ENCODE data around the gene ABTB1. TPM values are rescaled to one million over a fixed set of nuclear protein-coding genes. Genes with fewer than 3 reads are reported as not detected.
"Not testable (repeated sequence)": the region's sequence is repeated elsewhere in the genome, so short reads cannot be mapped to it uniquely, and the experiment has no call there.

ABTB1 gene
- total RNA-seq, 1 donor from 2014 or later, result 16.0 TPM

GRCh38 chr3:127678611-127679533 lies 6.1 kb downstream of the ABTB1 start:
- TF ChIP-seq CTCF (IDR thresholded peaks at IDR 0.05; ENCODE audit: insufficient read depth, low read length, poor library complexity, severe bottlenecking), result no peak
- H3K4me3 ChIP-seq (ENCODE audit: low read depth, low read length), result no peak overlapping the region
- H3K27me3 ChIP-seq (ENCODE audit: control insufficient read depth, insufficient read depth, low read length), result no peaks in the 10 kb centered on the region
- H3K36me3 ChIP-seq (ENCODE audit: control insufficient read depth, insufficient read depth, low read length), result peaks cover 2% of the 10 kb centered on the region
- no peak for DNase-seq (ENCODE audit: low read depth)

DNA sequence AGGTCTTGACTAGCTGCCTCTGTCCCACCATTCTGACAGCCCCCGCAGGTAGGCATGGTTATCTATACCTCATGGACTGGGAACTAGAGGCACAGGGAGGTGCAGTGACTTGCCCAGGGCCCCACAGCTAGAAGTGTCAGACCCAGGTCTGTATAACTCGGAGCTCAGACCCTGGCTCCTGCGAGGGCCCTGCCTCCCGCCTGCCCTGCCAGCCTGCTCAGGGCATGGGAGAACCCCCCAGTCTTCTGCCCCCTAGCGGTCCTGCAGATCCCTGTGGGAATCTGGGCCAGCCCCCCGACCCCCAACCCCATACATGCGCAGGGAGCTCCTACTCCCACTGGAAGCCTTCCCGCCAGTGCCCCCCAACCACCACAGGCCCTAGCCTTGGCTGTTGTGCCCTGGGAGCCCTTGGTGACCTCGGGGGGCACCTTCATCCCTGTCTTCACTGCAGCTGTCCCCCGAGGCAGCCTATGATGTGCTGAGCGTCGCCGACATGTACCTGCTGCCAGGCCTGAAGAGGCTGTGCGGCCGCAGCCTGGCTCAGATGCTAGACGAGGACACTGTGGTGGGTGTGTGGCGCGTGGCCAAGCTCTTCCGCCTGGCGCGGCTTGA lies 6.9 kb downstream of the ABTB1 start:
- Histone ChIP-seq H3K36me3 (ENCODE audit: control insufficient read depth, insufficient read depth, low read length) (peaks cover 2% of the 10 kb centered on the region), H3K27me3 (ENCODE audit: control insufficient read depth, insufficient read depth, low read length) (no peaks in the 10 kb centered on the region), H3K4me3 (ENCODE audit: low read depth, low read length) (no peak overlapping the region)
- DNase-seq (ENCODE audit: low read depth), result no peak
- no peak for TF ChIP-seq CTCF (IDR thresholded peaks at IDR 0.05; ENCODE audit: insufficient read depth, low read length, poor library complexity, severe bottlenecking)

- DNase-seq (ENCODE audit: low read depth), result no peak
- no peak for TF ChIP-seq CTCF (IDR thresholded peaks at IDR 0.05; ENCODE audit: insufficient read depth, low read length, poor library complexity, severe bottlenecking)
- H3K36me3 ChIP-seq (ENCODE audit: control insufficient read depth, insufficient read depth, low read length), result peaks cover 2% of the 10 kb centered on the region
- no peaks in the 10 kb centered on the region for H3K27me3 ChIP-seq (ENCODE audit: control insufficient read depth, insufficient read depth, low read length)
- no peak overlapping the region for H3K4me3 ChIP-seq (ENCODE audit: low read depth, low read length)
These were observed 7.5 kb downstream of the ABTB1 start for GRCh38 chr3:127680146-127680661.

DNA sequence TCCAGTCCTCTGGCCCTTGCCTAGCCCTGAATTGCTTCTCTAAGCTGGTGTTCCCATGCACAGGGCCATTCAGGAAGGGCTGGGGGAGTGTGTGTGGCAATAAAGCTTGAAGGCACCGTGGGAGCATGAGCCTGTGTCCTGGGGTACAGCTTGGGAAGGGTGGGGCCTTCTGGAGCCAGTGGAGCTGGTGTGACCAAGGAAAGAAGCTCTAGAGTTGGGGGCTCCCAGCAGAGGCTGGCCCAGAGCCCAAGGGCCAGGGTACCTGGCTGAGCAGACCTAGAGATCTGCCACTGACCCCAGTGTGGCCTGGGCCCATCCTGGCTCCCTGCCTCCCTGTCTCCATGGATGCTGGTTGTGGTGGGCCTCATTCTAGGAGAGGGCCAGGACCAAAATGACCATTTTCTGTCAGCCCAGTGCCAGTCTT lies 8.1 kb downstream of the ABTB1 start:
- H3K27me3 ChIP-seq (ENCODE audit: control insufficient read depth, insufficient read depth, low read length), result no peaks in the 10 kb centered on the region
- H3K4me3 ChIP-seq (ENCODE audit: low read depth, low read length), result no peak overlapping the region
- TF ChIP-seq CTCF (IDR thresholded peaks at IDR 0.05; ENCODE audit: insufficient read depth, low read length, poor library complexity, severe bottlenecking), result no peak
- peaks cover 2% of the 10 kb centered on the region for H3K36me3 ChIP-seq (ENCODE audit: control insufficient read depth, insufficient read depth, low read length)
- no peak for DNase-seq (ENCODE audit: low read depth)

DNA sequence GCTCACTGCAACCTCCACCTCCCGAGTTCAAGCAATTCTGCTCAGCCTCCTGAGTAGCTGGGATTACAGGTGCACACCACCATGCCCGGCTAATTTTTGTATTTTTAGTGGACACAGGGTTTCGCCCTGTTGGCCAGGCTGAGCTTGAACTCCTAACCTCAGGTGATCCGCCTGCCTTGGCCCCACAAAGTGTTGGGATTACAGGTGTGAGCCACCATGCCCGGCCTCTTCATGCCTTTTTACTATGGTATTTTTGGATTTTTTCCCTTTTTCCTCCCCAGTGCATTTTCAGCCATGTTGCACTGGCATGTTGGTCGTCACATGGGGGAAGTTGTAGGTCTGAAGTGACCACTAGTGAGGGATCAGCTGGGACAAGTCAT lies 9.4 kb downstream of the ABTB1 start:
- DNase-seq (ENCODE audit: low read depth); H3K36me3 ChIP-seq (ENCODE audit: control insufficient read depth, insufficient read depth, low read length); H3K4me3 ChIP-seq (ENCODE audit: low read depth, low read length); H3K27me3 ChIP-seq (ENCODE audit: control insufficient read depth, insufficient read depth, low read length): not testable (repeated sequence)

DNA sequence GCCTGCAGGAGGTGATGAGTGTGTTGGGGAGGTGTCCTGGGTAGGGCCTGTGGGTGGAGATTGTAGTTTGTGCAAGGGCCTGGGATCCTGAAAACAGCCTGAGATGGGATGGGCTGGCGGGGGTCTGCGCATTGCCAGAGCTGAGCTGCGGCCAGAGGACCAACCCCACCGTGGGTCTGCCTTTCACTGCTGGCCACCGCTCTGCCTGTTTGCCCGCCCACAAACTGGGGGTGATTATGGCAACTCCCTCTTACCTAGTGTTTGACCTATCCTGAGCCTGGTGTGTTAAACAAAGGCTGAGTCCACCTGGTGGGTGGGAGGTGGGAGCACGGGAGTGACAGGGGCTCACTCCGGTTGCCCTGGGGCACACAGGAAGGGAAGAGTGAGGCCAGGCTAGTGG lies 9.8 kb downstream of the ABTB1 start:
- Histone ChIP-seq H3K4me3 (ENCODE audit: low read depth, low read length) (no peak overlapping the region), H3K36me3 (ENCODE audit: control insufficient read depth, insufficient read depth, low read length) (no peaks in the 10 kb centered on the region), H3K27me3 (ENCODE audit: control insufficient read depth, insufficient read depth, low read length) (no peaks in the 10 kb centered on the region)
- no peak for TF ChIP-seq CTCF (IDR thresholded peaks at IDR 0.05; ENCODE audit: insufficient read depth, low read length, poor library complexity, severe bottlenecking)
- no peak for DNase-seq (ENCODE audit: low read depth)
